GM23248 (cell line): ENCODE results near the gene SMIM23.

ENCODE experiments used
- EZH2 ChIP-seq: fragments of 200-600 bp; sonication (generic); IDR thresholded peaks from 2 replicates; pipeline ENCODE4 v1.6.1; 2018; ENCODE audit warnings: antibody characterized with exemption, mild to moderate bottlenecking; ENCODE audit not compliant: insufficient read depth, poor library complexity, severe bottlenecking
- EZH2phosphoT487 ChIP-seq: fragments of 200-600 bp; sonication (generic); IDR thresholded peaks from 2 replicates; pipeline ENCODE4 v1.6.1; 2018; ENCODE audit warnings: antibody characterized with exemption, moderate library complexity, mild to moderate bottlenecking, low read depth; ENCODE audit not compliant: insufficient read depth

DNA sequence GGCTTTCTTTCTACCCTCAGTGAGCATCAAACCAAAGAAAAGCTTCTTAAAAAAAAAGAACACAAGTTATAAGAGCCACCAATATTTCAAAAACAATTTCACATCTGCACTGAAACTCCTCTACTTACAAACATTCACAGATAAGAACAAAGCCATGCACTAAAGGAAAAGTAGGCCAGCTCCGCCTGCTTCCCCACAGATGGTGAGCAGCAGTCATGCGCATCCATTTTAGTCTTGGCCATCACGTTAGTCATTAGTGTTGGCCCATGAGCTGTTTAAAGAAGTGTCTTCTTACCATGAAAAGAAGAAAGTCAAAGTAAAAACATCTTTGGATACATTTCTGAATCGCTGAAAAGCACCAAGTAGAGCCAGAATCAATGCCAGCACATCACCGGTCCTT, 40.0 kb upstream of the SMIM23 start:
- no peak for TF ChIP-seq EZH2phosphoT487
- TF ChIP-seq EZH2: no peak
